ENCODE results near the gene OR6Q1. TPM values are rescaled to one million over a fixed set of nuclear protein-coding genes. Genes with fewer than 3 reads are reported as not detected.

OR6Q1 gene
- total RNA-seq, 1 experiment from 2014 or later = not detected

DNA sequence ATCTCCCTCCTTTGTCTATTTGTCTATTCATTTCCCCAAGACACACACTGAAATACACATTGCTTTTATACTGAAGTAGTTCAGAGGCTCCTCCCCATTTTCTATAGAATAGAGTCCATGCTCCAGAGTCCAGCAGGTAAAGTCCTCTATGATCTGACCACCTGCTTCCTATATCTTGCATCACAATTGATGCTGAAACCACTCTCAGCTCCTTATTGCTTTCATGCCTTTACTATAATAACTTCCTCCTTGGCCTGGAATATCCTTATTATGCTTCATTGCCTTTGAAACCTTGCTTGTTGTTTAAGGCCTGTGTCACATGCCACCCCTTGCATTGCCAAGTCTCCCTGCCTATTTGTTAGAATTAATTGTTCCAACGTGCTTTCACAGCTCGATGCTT, 12.6 kb downstream of the OR6Q1 start:
- ChIA-PET CTCF (no interaction called here), POLR2A (interaction anchor here (1.2 kb wide), 1 partner anchor 13 kb away, joined by 3 read pairs; no protein-coding TSS in a partner anchor)
- Mint-ChIP-seq H3K27me3 (ENCODE audit: insufficient read depth, unreplicated experiment) (no peaks in the 10 kb centered on the region), H3K36me3 (ENCODE audit: insufficient read depth, unreplicated experiment) (no peaks in the 10 kb centered on the region), H3K4me3 (ENCODE audit: unreplicated experiment) (no peak overlapping the region), H3K27ac (ENCODE audit: low read depth, unreplicated experiment) (no peak overlapping the region), H3K9me3 (ENCODE audit: unreplicated experiment) (no peaks in the 10 kb centered on the region), H3K4me1 (ENCODE audit: insufficient read depth, unreplicated experiment) (no peaks in the 10 kb centered on the region)
- no TSS peak for BruUV-seq (replicated peaks)
- intact Hi-C loops (cut with micrococcal nuclease) = no loop called here
- TF ChIP-seq, protein P1, sequence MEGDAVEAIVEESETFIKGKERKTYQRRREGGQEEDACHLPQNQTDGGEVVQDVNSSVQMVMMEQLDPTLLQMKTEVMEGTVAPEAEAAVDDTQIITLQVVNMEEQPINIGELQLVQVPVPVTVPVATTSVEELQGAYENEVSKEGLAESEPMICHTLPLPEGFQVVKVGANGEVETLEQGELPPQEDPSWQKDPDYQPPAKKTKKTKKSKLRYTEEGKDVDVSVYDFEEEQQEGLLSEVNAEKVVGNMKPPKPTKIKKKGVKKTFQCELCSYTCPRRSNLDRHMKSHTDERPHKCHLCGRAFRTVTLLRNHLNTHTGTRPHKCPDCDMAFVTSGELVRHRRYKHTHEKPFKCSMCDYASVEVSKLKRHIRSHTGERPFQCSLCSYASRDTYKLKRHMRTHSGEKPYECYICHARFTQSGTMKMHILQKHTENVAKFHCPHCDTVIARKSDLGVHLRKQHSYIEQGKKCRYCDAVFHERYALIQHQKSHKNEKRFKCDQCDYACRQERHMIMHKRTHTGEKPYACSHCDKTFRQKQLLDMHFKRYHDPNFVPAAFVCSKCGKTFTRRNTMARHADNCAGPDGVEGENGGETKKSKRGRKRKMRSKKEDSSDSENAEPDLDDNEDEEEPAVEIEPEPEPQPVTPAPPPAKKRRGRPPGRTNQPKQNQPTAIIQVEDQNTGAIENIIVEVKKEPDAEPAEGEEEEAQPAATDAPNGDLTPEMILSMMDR (IDR thresholded peaks at IDR 0.05; ENCODE audit: unreplicated experiment) = no peak
- DNase-seq (ENCODE audit: unreplicated experiment) = no peak

DNA sequence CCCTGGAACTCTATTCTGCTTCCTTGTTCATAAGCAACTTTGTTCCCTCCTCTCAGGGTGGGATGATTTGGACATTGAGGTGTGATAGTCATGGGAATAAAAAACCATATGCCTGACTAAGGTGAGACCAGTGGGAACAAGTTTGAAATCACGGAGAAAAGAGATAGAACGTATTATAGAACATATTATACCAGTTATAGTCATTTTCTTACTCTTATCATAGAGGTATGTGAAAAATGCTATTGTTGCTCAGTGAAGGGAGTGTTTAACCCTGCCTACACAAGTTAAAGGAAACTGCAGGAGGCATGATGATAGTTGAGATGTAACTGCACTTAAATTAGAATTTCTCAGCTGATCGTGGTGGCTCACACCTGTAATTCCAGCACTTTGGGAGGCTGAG, 15.5 kb downstream of the OR6Q1 start:
- H3K27ac Mint-ChIP-seq (ENCODE audit: low read depth, unreplicated experiment) = no peak overlapping the region
- H3K36me3 Mint-ChIP-seq (ENCODE audit: insufficient read depth, unreplicated experiment) = no peaks in the 10 kb centered on the region
- no TSS peak for BruUV-seq (replicated peaks)
- DNase-seq (ENCODE audit: unreplicated experiment) = no peak
- H3K27me3 Mint-ChIP-seq (ENCODE audit: insufficient read depth, unreplicated experiment) = no peaks in the 10 kb centered on the region
- POLR2A ChIA-PET = no interaction called here
- intact Hi-C loops (cut with micrococcal nuclease) = no loop called here
- TF ChIP-seq, protein P1 (IDR thresholded peaks at IDR 0.05; ENCODE audit: unreplicated experiment) = no peak
- CTCF ChIA-PET = interaction anchor here (0.6 kb wide), 1 partner anchor 585 kb away, joined by 3 read pairs; no protein-coding TSS in a partner anchor
- H3K4me3 Mint-ChIP-seq (ENCODE audit: unreplicated experiment) = no peak overlapping the region
- no peaks in the 10 kb centered on the region for H3K9me3 Mint-ChIP-seq (ENCODE audit: unreplicated experiment)
- H3K4me1 Mint-ChIP-seq (ENCODE audit: insufficient read depth, unreplicated experiment) = no peaks in the 10 kb centered on the region

DNA sequence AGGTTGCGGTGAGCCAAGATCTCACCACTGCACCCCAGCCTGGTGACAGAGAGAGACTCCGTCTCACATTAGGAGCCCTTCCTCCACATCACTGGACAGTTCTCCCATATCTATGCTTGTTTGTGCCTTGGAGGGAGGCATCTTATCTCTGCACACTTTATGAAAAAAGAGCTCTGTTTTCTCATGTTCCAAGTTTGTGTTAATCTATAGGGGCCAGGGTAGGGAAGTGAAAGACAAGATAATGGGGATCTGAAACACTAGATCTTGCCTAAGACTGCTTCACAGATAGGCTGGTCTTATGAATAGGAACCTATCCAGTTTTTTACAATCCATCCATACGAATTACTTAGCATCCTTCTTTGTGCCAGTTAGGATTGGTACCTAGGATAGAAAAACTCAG, 17.1 kb downstream of the OR6Q1 start:
- Mint-ChIP-seq H3K36me3 (ENCODE audit: insufficient read depth, unreplicated experiment) (no peaks in the 10 kb centered on the region), H3K9me3 (ENCODE audit: unreplicated experiment) (no peaks in the 10 kb centered on the region), H3K27ac (ENCODE audit: low read depth, unreplicated experiment) (no peak overlapping the region), H3K4me1 (ENCODE audit: insufficient read depth, unreplicated experiment) (no peaks in the 10 kb centered on the region), H3K4me3 (ENCODE audit: unreplicated experiment) (no peak overlapping the region), H3K27me3 (ENCODE audit: insufficient read depth, unreplicated experiment) (no peaks in the 10 kb centered on the region)
- DNase-seq (ENCODE audit: unreplicated experiment) = no peak
- intact Hi-C loops (cut with micrococcal nuclease) = no loop called here
- BruUV-seq (replicated peaks) = no TSS peak
- ChIA-PET CTCF (no interaction called here), POLR2A (interaction anchor here (0.6 kb wide), 1 partner anchor 38 kb away, joined by 3 read pairs; no protein-coding TSS in a partner anchor)
- TF ChIP-seq, protein P1 (IDR thresholded peaks at IDR 0.05; ENCODE audit: unreplicated experiment) = no peak

DNA sequence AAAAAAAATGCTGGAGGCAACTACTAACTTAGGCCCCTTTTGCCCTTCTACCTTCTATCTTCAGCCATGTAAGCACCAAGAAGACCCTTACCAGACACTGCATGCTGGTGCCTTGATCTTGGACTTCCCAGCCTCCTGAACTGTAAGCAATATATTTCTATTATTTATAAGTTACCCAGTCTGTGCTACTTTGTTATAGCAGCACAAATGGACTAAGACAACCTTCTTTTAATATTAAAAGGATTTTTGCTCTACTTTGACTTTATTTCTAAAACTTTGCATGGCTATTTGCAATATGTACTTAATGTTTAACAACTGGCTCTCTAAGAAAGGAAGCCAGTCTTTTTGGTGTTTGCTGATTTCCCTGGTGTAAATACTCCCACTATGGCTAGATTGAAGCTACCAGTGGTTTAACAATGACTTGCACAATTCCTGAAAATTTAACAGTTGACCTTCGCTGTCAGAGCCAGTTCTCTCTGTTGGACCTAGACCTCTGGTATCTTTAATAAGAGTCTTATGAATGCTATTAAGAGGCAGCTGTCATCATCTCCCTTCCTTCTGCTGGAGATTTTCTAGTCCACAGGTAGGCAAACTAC, 25.2 kb downstream of the OR6Q1 start:
- POLR2A ChIA-PET = interaction anchor here (0.8 kb wide), 1 partner anchor 12 kb away, joined by 3 read pairs; no protein-coding TSS in a partner anchor
- CTCF ChIA-PET = no interaction called here
- H3K4me1 Mint-ChIP-seq (ENCODE audit: insufficient read depth, unreplicated experiment) = peaks cover 8% of the 10 kb centered on the region
- no peaks in the 10 kb centered on the region for H3K36me3 Mint-ChIP-seq (ENCODE audit: insufficient read depth, unreplicated experiment)
- BruUV-seq (replicated peaks) = no TSS peak
- H3K9me3 Mint-ChIP-seq (ENCODE audit: unreplicated experiment) = no peaks in the 10 kb centered on the region
- intact Hi-C loops (cut with micrococcal nuclease) = loop anchor here (5.0 to 10.0 kb wide), 2 partner anchors 231 to 294 kb away; partner anchors contain the start of gene CTNND1
- TF ChIP-seq, protein P1 (IDR thresholded peaks at IDR 0.05; ENCODE audit: unreplicated experiment) = no peak
- no peak for DNase-seq (ENCODE audit: unreplicated experiment)
- no peak overlapping the region for H3K27ac Mint-ChIP-seq (ENCODE audit: low read depth, unreplicated experiment)
- H3K27me3 Mint-ChIP-seq (ENCODE audit: insufficient read depth, unreplicated experiment) = no peaks in the 10 kb centered on the region
- no peak overlapping the region for H3K4me3 Mint-ChIP-seq (ENCODE audit: unreplicated experiment)

All from MCF 10A (cell line).